M059J (cell line): ENCODE measurements around the gene CLDN6. TPM values are rescaled to one million over a fixed set of nuclear protein-coding genes. Genes with fewer than 3 reads are reported as not detected.
A peak's percentile ranks its signal among the peaks of the same experiment; 100 is the strongest.

Experiments
- DNase-seq: peaks from one replicate; pipeline ENCODE4 v3.0.0-alpha.2; 2012; ENCODE audit warnings: low read depth
- total RNA-seq: library from RNA; depleted of rRNA; stranded (reverse); fragments of >200 nt; shearing (Covaris generic); gene quantifications from 2 replicates; pipeline ENCODE4 v1.2.3, GENCODE V29; 2014

The CLDN6 gene
- total RNA-seq, 1 experiment from 2014 or later = 0.34 TPM

DNA sequence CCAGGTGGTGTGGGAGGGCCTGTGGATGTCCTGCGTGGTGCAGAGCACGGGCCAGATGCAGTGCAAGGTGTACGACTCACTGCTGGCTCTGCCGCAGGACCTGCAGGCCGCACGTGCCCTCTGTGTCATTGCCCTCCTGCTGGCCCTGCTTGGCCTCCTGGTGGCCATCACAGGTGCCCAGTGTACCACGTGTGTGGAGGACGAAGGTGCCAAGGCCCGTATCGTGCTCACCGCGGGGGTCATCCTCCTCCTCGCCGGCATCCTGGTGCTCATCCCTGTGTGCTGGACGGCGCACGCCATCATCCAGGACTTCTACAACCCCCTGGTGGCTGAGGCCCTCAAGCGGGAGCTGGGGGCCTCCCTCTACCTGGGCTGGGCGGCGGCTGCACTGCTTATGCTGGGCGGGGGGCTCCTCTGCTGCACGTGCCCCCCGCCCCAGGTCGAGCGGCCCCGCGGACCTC is 4.5 kb downstream of the CLDN6 start:
- peak; percentile 38 for DNase-seq

DNA sequence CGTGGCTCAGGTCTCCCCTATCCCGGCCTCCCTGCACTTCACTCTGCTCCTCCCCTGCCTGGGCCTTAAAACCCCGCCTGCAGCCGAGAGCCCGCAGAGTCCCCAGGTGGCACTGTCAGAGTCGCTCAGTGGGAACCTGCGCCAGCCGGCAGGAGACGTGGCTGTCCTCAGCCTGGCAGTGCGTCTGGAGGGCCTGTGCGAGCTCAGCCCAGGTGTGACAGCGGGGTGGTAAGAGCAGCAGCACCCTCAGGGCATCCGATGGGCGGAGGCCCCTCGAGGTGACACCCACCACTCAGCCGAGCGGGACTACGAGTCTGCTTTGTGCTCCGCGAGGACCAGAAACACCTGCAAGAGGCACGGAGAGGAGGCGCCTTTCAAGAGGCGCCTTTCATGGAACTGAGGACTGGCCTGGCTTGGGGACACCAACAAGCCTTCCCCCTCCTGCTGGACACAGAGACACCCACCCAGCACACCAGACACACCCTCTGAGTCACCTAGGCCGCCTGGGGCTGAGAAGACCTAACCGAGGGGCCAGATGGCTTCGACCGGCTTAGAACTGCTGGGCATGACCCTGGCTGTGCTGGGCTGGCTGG is 5.1 kb downstream of the CLDN6 start, which contains the start of gene CLDN9:
Gene CLDN9 (plus strand): TSS at position 96 of the 593 bp plus-strand sequence. CDS start 440 bp downstream, at position 536.
- peak; percentile 29 for DNase-seq

DNA sequence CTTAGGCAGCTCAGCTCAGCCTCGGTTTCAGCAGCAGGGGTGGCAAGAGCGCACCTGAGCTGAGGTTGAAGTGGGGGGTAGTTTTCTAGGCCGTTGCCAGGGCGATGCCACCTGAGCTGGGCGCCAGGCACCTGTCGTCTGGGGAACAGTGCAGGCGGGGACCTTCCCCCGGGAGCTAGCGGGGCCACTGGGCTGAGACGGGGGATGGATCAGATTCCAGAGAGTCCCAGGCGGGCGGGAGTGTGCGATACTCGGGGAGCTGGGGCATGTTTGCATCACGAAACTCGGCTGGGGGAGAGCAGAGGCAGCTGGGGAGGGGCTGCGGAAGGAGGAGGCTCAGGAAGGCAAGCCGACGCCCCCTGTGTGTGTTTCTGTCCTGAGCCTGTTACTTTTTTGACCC is 5.7 kb downstream of the CLDN6 start:
- no peak for DNase-seq

DNA sequence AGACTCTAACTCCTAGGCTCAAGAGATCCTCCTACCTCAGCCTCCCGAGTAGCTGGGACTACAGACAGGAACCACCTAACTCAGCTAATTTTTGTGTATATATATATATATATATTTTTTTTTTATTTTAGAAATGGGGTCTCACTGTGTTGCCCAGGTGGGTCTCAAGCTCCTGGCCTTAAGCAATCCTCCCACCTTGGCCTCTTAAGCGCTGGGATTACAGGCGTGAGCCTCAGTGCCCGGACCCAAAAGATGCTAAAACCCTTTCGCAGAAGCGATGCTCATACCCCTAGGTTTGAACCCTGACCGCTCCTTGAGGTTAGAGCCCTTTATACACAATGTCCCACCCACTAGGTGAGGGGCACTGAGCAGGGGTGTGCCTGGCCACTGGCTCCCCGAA is 7.5 kb downstream of the CLDN6 start:
- no peak for DNase-seq

DNA sequence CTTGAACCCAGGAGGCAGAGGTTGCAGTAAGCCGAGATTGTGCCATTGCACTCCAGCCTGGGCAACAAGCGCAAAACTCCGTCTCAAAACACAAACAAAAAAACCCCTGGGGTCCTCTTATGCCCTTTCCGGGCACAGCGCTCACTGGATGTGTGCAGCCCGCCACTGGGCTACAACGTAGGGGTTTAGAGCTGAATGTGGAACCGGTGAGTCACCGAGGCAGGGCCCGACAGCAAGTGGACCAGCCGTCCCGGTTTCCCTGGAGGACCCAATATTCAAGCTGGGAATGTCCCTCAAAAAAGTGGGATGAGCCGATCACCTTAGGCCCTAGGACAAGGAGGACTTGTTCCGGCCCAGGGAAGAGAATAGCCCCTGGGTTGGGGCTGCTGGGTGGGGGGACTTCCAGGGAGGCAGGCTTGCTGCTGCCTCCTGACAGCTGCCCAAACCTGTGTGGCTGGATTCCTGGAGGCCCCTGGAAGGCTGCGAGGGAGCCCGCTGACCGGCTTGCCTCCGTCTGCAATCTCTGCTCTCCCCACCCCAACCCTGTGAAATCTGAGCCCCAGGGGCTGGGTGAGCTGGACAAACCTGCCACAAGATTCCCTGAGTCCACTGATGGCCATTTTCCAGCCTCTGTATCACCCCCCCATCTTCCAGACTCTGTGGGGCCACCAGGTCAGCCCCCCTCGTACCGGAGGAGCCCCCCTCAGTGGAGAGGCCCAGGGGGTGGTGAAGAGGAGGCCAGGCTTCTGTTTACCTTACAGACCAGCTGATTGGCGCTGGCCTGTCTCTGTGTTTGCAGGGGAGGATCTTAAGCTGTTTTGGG is 8.2 kb downstream of the CLDN6 start:
- DNase-seq = peak; percentile 38

DNA sequence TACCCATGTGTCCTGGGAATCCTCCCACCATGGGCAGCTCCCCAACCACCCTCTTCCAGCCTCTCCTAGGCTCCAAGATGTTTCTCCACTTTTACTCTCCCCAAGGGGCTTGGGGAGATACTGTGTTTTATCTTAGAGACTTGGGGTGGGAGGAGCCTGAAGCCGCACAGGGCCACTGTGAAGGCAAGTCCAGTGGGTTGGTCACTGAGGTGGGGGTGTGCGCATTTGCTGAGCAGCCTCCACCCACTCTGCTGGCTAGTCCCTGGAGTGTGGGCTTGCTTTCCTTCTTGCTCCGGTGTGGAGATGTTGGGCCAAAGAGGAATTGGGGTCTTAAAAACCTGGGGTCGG is 9.3 kb downstream of the CLDN6 start:
- no peak for DNase-seq

DNA sequence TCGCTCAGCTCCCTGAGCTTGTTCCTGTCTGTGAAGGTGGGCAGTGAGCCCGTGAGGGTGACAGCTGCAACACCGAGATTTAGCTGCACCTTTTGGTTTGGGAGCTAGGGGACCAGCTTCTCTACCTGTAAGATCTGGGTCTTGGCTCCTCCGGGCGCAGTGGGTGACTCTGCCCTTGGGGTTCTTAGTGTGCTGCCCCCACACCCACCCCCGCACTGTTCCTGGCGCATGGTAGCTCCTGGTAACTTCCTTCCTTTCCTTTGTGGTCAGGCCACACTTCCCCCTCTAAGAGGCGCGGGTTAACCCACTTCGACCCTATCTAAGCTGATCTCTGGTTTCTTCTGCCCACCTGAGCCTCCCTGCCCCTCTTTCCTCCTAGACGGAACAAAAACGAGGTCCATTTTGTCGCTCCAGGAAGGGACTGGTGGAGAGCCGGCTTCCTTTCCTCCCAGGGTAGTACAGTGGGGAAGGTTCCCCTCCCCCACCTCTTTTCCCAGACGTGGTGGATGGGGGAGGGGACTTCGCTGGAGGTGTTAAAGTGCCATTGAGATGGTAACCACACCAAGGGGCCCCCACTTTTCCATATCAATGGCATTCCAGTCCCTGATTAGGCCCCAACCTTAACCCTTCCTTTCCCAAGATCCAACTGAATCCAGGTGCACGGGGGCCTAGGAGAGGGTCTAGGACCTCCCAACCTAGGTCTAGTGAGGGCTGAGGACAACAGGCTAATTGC is 9.9 kb downstream of the CLDN6 start:
- no peak for DNase-seq

DNA sequence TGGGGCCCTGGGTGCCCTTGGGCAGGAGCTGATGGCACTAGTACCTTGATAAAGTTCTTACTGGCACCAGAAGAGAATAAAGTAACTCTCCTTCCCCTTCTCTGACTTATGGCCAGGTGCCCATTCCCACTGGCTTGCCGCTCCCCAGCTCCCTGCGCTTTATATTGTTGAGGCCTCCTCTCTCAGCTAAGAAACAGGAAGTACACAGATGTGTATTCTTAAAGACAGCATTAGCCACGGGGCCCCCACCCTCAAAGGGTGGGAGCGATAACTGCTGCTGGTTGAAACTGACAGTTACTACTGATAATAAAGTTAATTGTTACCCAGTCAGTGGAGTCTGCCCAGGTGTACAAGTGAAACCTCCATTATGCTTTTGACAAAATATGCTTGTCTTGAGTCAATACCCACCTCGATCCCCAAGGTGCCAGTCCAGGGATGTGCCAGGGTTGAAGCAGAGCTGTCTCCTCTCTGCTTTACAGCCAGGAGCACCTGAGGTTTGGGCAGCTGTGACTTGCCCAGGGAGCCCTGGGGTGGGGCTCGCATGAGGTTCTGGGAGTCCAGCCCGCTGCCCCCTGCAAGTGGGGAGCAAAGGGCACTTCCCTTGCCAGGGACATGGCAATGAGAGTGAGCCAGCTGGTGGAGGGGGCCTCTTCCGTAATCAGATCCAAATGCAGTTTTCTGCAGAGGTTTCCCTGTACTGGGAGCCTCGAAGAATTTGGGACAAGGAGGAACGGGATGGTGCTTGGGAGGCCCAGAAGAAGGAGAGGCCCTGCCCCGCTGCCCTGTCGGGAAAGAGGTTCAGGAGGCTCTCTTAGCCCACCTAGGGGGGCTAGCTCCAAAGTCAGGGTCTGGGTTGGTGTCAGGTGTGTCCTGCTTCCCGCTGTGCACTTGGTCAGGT is 10.7 kb downstream of the CLDN6 start:
- DNase-seq = no peak

DNA sequence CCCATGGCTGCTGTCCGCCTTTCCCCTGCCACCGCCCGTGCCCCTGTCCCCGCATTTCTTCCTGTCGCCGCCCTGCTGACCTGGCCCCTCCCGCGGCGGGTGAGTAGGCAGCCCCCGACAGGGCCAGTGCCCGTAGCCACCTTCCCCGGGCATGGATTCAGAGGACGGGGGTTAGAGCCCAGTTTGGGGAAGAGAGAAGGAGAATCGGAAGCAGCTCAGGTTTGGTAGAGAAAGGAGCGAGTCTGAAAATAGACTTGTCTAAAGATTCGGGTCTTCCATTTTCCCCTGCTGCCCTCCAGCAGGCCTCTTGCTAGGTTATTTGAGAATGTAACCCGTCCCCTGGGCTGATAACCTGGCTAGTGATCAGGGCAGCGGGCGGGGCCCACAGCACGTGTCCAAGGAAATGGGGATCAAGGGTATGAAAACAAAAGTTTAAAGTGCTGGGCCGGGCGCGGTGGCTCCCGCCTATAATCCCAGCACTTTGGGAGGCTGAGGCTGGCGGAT is 13.2 kb downstream of the CLDN6 start:
- DNase-seq = no peak

DNA sequence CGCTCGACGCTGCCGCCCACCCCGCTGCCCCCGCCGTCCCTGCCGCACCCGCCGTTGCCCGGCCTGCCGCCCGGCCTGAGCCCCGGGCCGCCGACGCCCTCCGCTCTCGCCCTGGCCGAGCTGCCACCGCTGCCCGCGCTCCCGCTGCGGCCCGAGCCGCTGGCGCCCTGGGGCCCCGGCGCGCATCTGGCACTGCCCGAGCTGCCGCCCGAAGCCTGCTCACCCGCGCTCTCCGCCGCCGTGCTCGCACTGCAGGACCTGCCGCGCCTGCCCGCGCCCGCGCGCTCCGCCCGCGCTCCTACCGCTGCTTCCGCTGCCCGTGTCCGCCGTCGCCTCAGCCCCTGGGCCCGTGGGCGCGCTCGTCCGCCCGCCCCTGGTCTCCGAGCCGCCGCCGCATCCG is 13.7 kb downstream of the CLDN6 start:
- no peak for DNase-seq

DNA sequence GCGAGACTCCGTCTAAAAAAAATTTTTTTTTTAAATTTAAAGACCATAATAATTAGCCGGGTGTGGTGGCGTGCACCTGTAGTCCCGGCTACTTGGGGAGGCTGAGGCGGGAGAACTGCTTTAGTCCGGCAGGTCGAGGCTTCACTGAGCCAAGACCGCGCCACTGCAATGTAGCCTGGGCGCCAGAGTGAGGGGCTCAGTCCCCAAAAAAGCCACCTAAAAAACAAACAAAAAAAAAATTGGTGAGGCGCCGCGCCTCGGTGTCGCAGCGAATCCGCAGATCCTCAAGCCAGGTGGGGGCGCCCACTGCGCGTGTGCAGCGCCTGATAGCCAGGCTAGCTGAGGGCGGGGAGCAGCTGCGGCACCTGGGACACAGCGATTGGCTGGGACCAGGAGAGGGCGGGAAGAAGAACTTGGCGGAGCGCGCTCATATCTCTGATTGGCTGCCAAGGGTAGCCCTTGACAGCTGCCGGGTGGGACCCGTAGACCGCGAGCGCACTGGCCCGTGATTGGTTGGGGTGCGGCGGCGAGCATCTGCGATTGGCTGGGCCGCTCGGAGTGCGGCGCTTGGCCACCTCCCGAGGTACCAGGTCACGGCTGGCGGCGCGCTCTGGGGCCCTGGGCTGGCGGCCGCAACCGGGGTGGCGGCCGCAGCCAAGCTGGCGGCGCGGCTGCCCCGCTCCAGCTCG is 14.3 kb downstream of the CLDN6 start:
- DNase-seq = peak; percentile 98

DNA sequence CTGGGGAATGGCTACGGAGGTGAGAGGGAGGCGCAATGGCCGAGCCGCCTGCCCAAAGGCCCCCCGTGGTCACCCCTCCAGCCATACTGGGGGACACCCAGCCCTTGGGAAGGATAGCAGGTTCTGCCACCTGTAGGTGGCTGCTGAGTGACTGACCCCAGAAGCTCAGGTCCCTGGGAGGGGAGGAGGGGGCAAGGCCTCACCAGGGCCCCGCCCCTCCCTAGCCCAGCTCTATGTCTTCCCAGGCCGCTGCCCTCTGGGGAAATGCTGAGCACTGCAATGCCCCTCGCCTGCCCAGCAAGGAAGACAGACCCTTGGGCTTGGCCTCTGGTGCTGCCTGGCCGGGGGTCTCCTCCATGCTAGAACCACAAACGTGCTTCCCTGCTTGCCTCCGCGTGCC is 16.7 kb downstream of the CLDN6 start:
- DNase-seq = no peak

DNA sequence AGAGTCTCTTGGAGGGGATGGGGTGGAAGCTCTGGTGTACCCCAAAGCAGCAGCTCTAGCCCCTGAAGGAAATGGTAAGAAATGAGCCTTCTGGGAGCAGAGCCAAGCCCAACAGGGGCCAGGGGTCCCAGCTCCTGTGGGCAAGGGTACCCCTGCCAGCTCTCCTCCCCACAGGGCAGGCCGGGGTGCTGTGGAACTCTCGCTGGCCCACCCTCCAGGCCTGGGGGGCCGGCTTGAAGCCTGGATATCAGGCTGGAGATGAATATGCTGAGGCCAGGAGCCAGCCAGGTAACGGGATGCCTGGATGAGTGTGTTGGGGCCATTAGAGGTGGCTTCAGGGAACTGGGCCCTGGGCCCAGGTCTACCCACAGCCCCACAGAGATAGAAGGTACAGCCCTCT is 17.4 kb downstream of the CLDN6 start:
- no peak for DNase-seq

DNA sequence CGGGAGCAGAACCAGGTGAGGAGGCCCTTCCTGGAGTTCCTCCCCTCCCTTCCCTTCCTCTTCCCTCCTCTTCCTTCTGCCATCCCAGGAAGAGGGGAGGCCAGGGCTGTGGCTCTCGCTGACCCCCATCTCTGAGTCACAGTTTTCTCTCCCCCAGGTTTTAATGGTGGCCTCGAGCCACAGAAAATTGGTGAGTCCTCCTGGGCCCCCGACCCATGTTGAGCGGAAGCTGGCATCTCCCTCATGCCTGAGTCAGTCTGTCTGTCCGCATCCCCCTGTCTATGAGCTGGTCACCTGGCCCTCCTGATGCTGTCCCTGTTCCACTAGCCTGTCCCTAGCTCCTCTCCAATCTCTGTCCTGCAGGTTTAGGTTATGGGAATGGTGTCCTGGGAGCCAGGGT is 18.1 kb downstream of the CLDN6 start:
- no peak for DNase-seq

DNA sequence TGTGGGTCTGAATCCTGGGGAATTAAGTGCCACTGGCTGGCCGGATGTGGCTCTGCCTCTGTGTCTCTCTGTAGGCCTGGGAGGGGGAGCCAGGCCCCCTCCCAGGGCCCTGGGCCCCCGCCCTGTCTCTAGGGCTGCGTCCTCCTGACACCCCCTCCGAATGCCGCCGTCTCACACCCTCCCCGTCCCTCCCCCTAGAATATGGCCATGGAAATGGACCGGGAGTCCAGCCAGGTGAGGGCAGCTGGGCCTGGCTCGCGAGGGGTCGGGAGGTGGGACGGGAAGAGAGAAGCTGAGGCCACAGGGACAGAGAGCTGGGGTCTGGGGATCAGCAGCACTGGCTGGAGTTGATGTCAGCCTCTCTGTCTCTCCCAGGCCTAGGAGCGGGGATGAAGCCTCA is 21.7 kb downstream of the CLDN6 start:
- DNase-seq = no peak

DNA sequence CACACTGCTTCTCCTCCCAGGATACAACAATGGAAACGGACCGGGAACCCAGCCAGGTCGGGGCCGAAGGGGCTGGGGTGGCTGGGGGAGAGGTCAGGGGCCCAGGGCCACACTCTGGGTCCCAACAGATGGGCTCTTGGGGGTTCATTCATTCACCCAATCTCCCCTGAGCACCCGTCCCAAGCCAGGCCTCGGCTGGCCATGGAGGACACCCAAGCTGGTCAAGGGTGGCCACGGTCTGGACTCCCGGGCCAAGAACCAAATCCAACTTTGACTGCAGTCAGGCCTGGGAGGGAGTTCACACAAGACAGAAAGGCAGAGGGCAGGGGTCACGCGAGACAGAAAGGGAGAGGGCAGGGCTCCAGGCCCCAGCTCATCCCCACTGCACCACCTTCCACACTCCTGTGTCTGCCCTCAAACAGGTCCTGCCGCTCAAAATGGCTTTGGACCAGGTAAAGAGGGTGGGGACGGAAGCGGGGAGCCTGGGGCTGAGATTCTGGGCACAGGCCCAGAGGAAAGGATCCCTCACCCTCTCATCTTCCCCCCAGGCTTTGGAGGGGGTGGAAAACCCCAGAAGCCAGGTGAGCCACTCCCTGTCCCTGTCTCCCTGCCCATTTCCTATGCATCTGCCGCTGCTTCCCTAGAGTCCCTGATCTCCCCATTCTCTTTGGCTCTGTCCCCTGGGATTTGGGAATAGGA is 25.5 kb downstream of the CLDN6 start:
- no peak for DNase-seq

DNA sequence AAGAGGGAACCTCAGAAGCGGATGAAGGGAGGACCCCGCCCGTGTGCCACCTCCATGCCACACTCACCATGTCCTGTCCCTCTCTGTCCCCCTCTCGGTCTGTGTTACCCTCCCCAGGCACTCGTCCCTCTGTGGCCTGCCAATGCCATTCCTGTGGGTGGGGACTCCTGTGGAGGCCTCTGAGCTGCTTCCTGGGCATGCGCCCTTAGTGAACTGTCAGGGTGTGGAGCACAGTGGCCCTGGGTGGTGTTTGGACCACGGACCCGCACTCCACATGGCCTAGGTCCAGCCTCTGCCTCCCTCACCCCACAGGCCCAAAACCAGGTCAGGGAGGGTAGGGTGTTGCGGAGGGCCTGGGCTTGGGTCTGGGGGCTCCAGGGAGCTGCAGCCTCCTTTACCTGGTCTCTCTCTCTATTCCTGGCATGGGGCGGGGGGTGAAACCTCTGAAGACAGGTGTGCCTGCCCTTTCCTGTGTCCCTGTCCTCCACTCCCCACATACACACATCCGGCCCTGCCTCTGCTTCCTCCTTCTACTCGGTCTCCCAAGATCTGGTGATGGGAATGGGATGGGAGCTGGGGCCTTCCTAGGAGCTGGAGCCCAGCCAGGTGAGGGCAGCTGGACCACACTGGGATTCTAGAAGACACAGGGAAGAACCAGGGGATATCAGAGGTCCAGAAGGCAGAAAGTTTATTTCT is 26.3 kb downstream of the CLDN6 start:
- DNase-seq = no peak

DNA sequence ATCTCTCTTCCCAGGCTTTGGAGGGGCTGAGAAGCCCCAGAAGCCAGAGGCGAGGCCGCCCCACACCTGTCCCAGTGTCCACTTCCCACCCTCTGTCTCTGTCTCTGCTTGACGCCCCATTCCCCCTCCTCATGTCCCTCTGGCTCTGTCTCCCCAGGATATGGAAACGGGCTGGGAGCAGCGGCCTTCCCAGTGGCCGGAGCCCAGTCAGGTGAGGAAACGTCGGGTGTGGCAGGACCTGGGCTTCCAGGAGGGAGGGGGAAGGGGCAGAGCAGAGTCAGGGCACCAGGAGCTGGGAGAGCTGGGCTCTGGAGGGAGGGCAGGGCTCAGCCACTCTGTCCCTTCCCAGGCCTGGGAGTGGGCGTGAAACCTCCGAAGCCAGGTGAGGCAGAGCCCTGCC is 27.1 kb downstream of the CLDN6 start:
- no peak for DNase-seq

DNA sequence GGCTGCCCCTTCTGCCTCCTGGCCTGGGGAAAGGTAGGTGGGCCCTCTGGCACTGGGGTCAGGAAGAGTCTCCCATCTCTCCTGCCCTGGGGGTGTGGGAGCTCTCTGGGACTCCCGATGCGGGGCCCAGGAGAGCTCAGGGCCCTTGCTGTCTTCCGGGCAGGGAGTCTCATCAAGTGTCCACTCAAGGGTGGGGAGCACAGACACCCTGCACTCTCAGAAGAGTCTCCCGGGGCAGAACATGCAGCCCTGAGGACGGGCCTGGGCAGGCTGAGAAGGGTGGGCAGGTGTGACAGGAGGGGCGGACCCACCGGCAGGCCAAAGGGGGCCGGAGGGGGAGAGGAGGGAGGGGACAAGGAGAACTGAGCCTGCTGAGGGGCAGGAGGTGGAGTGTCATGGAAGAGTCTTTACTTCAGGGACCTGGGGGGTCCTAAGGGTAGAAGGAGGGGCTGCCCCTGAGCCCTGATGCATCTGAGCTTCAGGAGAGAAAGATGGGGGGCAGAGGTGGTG is 29.3 kb downstream of the CLDN6 start:
- no peak for DNase-seq
